GM06990 (cell line): ENCODE results near the gene DGCR6L.
"Not testable (repeated sequence)": the region's sequence is repeated elsewhere in the genome, so short reads cannot be mapped to it uniquely, and the experiment has no call there.

Experiments used
- DNase-seq: peaks from one replicate; pipeline ENCODE4 v3.0.0-alpha.2; 2011; ENCODE audit not compliant: insufficient read length; ENCODE audit errors: extremely low read depth
- H3K27me3 ChIP-seq: replicated peaks from 2 replicates; pipeline ENCODE4 v1.6.0; 2011; ENCODE audit warnings: low read length; ENCODE audit not compliant: control insufficient read depth, insufficient read depth
- H3K36me3 ChIP-seq: 2 replicates; pipeline ENCODE4 v1.5.1; 2011; ENCODE audit warnings: low read length; ENCODE audit not compliant: control insufficient read depth, insufficient read depth
- H3K4me3 ChIP-seq: replicated peaks from 2 replicates; pipeline ENCODE4 v1.5.1; 2011; ENCODE audit warnings: low read depth, mild to moderate bottlenecking, control low read depth, low read length
- TF ChIP-seq, protein P1 (sequence below): IDR thresholded peaks from 2 replicates; pipeline ENCODE4 v1.5.1; 2011; ENCODE audit warnings: low read length, control low read depth, mild to moderate bottlenecking, inconsistent platforms; ENCODE audit not compliant: insufficient read depth, poor library complexity, severe bottlenecking

DGCR6L gene

DNA sequence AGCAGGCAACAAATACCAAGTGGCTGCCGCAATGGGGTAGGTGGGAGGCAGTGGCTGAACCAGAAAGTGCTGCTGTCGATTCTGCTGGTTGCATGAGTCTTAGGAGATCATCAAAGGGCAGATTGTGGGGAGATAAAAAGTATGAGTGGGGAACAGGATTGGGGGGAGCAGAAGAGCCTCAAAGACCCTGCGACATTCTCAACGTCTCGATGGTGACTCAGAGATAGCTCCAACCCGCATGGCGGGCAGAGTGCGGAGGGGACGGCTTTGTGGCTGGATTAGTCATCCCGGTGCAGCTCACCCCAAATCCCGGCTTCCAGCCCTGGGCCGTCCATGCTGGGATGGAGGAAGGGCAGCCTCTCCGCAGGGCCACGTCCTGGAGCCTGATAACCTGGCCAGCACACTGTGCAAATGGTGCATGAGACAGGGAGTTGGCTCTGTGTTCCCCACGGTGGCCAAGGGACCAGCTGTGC, 40.2 kb downstream of the DGCR6L start:
- Histone ChIP-seq H3K4me3 (no peak overlapping the region), H3K27me3 (no peaks in the 10 kb centered on the region), H3K36me3 (no peaks in the 10 kb centered on the region)
- no peak for DNase-seq
- TF ChIP-seq, protein P1, sequence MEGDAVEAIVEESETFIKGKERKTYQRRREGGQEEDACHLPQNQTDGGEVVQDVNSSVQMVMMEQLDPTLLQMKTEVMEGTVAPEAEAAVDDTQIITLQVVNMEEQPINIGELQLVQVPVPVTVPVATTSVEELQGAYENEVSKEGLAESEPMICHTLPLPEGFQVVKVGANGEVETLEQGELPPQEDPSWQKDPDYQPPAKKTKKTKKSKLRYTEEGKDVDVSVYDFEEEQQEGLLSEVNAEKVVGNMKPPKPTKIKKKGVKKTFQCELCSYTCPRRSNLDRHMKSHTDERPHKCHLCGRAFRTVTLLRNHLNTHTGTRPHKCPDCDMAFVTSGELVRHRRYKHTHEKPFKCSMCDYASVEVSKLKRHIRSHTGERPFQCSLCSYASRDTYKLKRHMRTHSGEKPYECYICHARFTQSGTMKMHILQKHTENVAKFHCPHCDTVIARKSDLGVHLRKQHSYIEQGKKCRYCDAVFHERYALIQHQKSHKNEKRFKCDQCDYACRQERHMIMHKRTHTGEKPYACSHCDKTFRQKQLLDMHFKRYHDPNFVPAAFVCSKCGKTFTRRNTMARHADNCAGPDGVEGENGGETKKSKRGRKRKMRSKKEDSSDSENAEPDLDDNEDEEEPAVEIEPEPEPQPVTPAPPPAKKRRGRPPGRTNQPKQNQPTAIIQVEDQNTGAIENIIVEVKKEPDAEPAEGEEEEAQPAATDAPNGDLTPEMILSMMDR, result no peak

- not testable (repeated sequence) for H3K36me3 ChIP-seq, DNase-seq, H3K27me3 ChIP-seq, H3K4me3 ChIP-seq
Observed at GRCh38 chr22:20278726-20279490, 41.0 kb downstream of the DGCR6L start.

- not testable (repeated sequence) for H3K27me3 ChIP-seq, DNase-seq, H3K4me3 ChIP-seq, H3K36me3 ChIP-seq
Observed at GRCh38 chr22:20277936-20278635, 41.8 kb downstream of the DGCR6L start.

DNA sequence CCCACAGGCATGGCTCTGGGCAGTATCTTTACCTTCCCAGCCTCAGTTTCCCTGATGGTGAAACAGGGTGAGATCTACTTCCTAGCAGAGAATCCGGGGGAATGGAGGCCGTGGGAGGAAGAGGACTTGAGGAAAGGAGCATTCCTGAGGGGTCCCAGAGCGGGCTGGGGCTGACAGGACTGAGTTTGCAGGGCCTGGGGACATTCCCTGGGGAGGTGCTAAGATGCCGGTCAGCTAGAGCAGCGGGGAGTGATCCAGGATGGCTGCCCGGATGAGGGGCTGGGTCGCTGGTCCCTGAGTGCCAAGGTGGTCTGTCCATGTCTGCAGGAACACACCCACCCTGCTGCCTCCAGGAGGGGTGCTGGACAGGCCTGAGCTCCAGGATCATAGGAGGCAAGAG, 43.4 kb downstream of the DGCR6L start:
- H3K36me3 ChIP-seq, result no peaks in the 10 kb centered on the region
- no peak overlapping the region for H3K4me3 ChIP-seq
- TF ChIP-seq, protein P1, result no peak
- H3K27me3 ChIP-seq, result no peaks in the 10 kb centered on the region
- no peak for DNase-seq

DNA sequence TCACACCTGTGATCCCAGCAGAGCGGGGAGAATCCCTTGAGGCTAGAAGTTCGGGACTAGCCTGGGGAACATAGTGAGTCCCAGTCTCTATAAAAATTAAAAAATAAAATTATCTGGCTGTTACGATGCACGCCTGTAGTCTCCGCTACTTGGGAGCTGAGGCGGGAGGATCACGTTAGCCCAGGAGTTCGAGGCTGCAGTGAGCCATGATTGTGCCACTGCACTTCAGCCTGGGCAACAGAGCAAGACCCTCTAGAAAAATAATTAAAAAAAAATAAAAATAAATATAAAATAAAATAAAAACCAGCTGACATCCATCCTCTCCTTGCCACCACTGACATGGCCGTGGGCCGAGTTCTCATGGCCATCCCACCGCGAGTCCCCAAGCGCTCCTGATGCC, 44.0 kb downstream of the DGCR6L start:
- TF ChIP-seq, protein P1, result no peak
- Histone ChIP-seq H3K27me3 (no peaks in the 10 kb centered on the region), H3K4me3 (no peak overlapping the region), H3K36me3 (no peaks in the 10 kb centered on the region)
- DNase-seq, result no peak

- not testable (repeated sequence) for H3K4me3 ChIP-seq, DNase-seq, H3K36me3 ChIP-seq, H3K27me3 ChIP-seq
Observed at GRCh38 chr22:20275325-20275724, 44.5 kb downstream of the DGCR6L start.

DNA sequence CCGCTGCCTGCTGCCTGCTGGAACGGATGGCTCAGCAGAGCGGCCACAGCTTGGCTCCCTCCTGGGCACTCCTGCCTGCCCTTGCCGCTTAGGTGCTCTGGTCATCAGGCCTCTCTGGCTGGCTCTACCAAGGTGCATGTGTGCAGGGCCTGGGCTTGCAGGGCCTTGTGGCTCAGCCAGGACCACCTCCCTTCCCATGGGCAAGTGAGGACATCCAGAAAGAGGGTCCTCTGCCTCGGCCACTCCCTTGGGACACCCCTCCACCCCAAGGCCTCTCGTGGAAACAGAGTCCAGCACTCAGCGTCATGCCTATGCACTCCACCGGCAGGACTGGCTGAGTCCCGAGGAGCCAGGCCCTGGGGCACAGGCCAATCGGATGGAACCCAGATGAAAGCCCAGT, 45.5 kb downstream of the DGCR6L start:
- not testable (repeated sequence) for DNase-seq, H3K27me3 ChIP-seq, H3K36me3 ChIP-seq, H3K4me3 ChIP-seq
